Stimulated activated CD4-positive, alpha-beta T cell treated with anti-CD3 and anti-CD28 coated beads, Interleukin-2, amount 100 ng/mL, for 4 hours (primary cell): ENCODE results near the gene RABL2B.
"Not testable (repeated sequence)": the region's sequence is repeated elsewhere in the genome, so short reads cannot be mapped to it uniquely, and the experiment has no call there.

ENCODE experiments used
- DNase-seq: peaks from one replicate; pipeline ENCODE4 v3.0.0-alpha.2; 2020; ENCODE audit warnings: low read depth

Gene RABL2B

GRCh38 chr22:50783033-50783879 lies at the start of gene RABL2B:
RABL2B (minus strand) TSS chr22:50783636; CDS start chr22:50782294, 1,342 bp downstream.
- DNase-seq = peak; percentile 81

GRCh38 chr22:50786936-50787335 lies 3.5 kb upstream of the RABL2B start:
- DNase-seq = not testable (repeated sequence)

- DNase-seq = not testable (repeated sequence)
Measured at GRCh38 chr22:50785289-50785688, 1.9 kb upstream of the RABL2B start.

GRCh38 chr22:50783880-50784276 lies 442 bp upstream of the RABL2B start:
- DNase-seq = not testable (repeated sequence)

GRCh38 chr22:50782253-50782652 lies 1.2 kb downstream of the RABL2B start:
- not testable (repeated sequence) for DNase-seq

GRCh38 chr22:50780244-50780643 lies 3.2 kb downstream of the RABL2B start:
- DNase-seq = not testable (repeated sequence)

- not testable (repeated sequence) for DNase-seq
Measured at GRCh38 chr22:50777631-50778030, 5.8 kb downstream of the RABL2B start.

GRCh38 chr22:50775132-50775531 lies 8.3 kb downstream of the RABL2B start:
- DNase-seq = not testable (repeated sequence)

- not testable (repeated sequence) for DNase-seq
Measured at GRCh38 chr22:50764288-50764687, 19.1 kb downstream of the RABL2B start.

GRCh38 chr22:50761829-50762228 lies 21.6 kb downstream of the RABL2B start:
- not testable (repeated sequence) for DNase-seq

- not testable (repeated sequence) for DNase-seq
Measured at GRCh38 chr22:50759597-50760341, 23.7 kb downstream of the RABL2B start.

GRCh38 chr22:50756949-50757491 lies 26.4 kb downstream of the RABL2B start:
- peak; percentile 51 for DNase-seq

- not testable (repeated sequence) for DNase-seq
Measured at GRCh38 chr22:50756406-50756805, 27.0 kb downstream of the RABL2B start.

GRCh38 chr22:50755251-50755650 lies 28.2 kb downstream of the RABL2B start:
- DNase-seq = not testable (repeated sequence)

GRCh38 chr22:50749302-50750074 lies 33.9 kb downstream of the RABL2B start:
- DNase-seq = not testable (repeated sequence)

GRCh38 chr22:50748630-50749029 lies 34.8 kb downstream of the RABL2B start:
- DNase-seq = not testable (repeated sequence)

- DNase-seq = not testable (repeated sequence)
Measured at GRCh38 chr22:50747521-50747920, 35.9 kb downstream of the RABL2B start.

GRCh38 chr22:50744424-50744823 lies 39.0 kb downstream of the RABL2B start:
- not testable (repeated sequence) for DNase-seq

- not testable (repeated sequence) for DNase-seq
Measured at GRCh38 chr22:50740714-50741113, 42.7 kb downstream of the RABL2B start.

GRCh38 chr22:50739894-50740293 lies 43.5 kb downstream of the RABL2B start:
- DNase-seq = no peak

- no peak for DNase-seq
Measured at GRCh38 chr22:50739279-50739691, 44.2 kb downstream of the RABL2B start.
